Stimulated activated CD4-positive, alpha-beta T cell treated with anti-CD3 and anti-CD28 coated beads, Interleukin-1b, Interleukin-23, amount 100 ng/mL, for 24 hours (primary cell): ENCODE results near the gene ATE1.
"Not testable (repeated sequence)": the region's sequence is repeated elsewhere in the genome, so short reads cannot be mapped to it uniquely, and the experiment has no call there.

ENCODE experiments used
- DNase-seq, 4 experiments: peaks; one replicate each; pipeline ENCODE4 v3.0.0-alpha.2; 2020; ENCODE audit warnings: low read depth in 4 of 4, low spot score in 1 of 4

The ATE1 gene

DNA sequence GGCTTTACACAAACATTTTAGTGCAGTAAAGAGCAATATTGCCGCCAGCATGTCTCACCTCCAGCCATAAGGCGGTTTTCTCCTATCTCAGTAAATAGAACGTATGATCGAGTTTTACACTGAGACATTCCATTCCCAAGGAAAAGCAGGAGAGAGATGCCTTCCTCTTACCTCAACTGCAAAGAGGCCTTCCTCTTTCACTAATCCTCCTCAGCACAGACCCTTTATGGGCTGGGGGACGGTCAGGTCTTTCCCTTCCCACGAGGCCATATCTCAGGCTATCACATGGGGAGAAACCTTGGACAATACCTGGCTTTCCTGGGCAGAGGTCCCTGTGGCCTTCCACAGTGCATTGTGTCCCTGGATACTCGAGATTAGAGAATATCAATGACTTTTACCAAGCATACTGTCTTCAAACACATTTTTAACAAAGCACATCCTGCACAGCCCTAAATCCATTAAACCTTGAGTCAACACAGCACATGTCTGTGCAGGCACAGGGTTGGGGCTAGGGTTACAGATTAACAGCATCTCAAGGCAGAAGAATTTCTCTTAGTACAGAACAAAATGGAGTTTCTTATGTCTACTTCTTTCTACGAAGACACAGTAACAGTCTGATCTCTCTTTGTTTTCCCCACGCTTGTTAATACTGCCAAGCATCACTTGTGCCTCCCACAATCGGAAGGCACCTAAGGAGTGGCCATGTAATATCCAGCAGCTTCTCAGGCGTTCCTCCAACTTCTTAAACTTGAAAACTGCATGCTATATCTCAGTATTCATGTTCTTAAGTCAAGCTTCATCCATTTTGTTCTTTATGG lies 2.6 kb upstream of the ATE1 start:
- not testable (repeated sequence) for DNase-seq

DNA sequence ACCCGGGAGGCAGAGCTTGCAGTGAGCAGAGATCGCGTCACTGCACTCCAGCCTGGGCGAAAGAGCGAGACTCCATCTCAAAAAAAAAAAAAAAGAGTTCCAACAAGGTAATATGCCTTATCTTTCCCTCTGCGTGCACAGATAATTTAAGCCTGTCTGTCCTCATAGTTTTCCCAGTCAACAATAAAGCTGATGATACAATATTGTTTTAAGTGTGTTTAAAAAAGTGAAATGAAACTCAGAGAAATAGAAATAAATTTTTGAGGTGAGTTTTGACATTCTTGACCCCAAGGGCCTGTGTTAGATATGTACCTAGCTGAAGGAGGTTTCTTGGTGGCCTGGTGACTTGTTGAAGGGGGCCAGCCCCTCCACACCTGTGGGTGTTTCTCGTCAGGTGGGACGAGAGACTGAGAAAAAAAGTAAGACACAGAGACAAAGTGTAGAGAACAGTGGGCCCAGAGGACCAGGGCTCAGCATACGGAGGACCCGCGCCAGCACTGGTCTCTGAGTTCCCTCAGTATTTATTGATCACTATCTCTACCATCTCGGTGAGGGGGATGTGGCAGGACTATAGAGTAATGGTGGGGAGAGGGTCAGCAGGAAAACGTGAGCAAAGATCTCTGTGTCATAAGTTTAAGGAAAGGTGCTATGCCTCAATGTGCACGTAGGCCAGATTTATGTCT lies 1.9 kb upstream of the ATE1 start:
- not testable (repeated sequence) for DNase-seq

DNA sequence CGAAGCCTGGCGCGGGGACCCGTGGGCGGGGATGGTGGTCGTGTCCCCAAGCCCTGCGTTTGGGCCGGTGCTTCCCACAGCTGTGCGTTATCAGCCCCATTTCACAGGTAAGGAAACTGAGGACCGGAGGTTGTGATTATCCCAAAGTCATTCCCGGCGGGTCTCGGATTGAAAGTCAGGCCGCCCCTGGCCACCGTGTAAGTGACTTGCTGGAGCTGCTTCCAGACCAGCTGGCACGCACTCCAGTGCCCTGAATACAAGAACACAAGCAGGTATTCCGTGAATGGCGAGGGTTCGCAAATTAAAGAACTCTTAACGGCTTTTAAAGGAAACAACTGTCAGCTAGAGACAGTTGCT lies 675 bp upstream of the ATE1 start:
- DNase-seq = no peak

DNA sequence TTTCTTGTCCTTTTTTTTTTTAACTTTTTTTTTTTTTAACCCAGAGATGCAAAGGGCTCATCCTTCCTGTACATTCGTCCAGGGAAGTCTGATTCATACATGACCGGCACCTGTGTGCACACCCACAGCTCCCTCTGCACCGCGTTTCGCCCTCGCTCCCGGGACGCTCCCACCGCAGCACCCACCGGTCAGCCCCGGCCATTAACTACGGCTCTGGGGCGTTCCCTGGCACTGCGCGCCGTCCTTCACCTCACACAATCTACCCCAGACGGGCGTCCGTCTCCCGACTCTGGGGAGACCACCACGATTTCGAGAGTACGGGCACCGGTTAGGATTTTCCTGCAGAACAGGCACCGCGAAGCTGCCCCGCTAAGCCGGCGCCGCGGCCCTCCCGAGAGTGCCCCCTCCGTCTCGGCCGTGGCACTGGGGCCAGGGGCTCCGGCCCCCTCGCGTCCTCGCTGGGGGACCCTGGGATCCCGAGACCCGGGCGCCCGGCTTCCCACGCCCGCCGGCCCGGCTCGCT lies 452 bp downstream of the ATE1 start:
- DNase-seq = peak; percentile 2 to 21 (median 7)

DNA sequence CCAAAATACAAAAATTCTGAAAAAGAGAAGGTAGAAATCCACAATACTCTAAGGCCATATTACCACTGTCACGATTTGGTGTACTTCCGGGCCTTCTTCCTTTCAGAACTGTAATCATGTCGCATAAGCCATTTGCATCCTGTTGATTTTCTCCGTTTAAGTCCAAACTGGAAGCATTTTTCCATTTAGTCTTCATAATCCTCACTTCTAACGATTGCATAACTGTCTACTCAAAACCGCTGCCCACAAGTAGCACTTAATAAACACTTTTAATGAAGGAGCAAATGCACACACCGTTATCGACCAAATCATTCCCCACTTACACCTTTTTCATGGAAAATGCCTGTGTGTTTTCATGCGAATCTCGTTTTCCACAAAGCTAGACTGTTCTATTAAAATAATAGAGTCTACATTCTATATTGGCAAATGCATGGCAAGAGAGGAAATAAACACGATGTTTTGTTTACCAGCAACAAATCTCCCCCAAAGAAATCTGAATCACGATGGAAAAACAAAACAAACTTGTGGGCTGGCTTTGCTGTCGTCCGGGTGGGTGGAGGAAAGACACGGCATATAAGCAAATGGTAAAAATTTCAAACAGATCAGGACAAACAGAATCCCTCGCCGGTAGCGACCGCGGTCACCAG lies 1.0 kb downstream of the ATE1 start:
- DNase-seq = no peak

DNA sequence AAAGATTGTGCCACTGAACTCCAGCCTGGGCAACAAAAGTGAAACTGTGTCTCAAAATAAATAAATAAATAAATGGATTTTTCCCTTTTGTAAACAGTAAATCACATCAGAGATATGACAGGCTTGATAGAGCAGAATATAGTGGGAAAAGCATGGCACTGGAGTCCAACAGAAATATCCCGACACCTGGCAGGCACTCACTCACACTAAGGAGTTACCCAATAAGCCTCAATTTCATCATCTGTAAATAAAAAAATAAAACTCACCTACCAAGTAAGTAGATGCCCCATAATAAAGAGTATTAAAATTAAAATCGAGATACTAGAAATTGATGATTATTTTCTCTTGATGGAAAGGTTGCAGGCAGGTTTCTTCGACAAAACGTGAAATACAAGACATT lies 1.7 kb downstream of the ATE1 start:
- no peak for DNase-seq

DNA sequence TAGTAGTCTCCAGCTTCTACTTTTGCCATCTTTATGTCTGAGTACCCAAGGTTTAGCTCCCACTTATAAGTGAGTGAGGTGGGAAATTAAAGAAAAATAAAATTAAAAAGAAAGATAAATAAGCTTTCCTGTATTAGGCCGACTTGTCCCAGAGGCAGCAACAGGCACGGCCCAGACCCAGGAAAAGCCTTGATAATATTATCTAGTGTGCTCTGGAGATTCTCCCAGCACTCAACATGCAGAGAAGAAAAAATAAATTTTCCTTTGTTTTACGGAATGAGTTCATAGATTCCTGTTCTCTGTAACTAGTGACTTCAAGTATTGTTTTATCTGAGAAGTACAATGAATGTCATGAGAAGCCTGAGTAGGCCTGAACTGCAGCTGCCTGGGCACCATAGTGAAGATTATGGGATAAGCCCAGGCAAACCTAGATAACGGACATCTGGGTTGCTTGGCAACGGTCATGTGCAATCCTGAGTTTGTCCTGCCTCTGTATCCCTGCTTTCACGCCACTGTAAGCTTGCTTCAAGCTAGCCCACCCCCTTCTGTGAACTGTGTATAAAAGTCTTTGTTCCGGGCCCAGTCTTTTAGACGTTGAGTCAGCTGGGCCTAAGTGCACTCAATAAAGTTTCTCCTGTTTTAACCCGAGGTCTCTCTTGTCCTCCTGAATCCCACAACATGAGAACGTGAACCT lies 6.4 kb downstream of the ATE1 start:
- no peak for DNase-seq

DNA sequence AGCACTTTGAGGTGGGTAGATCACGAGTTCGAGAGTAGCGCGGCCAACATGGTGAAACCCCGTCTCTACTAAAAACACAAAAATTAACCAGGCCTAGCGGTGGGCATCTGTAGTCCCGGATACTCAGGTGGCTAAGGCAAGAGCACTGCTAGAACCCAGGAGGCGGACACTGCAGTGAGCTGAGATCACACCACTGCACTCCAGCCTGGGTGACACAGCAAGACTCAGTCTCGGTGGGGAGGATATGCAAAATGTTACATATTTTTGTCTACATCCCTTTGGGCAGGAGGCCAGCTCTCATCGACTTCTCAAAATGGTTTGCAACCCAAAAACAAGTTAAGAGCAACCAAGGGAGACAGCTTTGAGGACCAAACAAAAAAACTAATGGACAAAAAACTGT lies 8.2 kb downstream of the ATE1 start:
- DNase-seq = no peak

DNA sequence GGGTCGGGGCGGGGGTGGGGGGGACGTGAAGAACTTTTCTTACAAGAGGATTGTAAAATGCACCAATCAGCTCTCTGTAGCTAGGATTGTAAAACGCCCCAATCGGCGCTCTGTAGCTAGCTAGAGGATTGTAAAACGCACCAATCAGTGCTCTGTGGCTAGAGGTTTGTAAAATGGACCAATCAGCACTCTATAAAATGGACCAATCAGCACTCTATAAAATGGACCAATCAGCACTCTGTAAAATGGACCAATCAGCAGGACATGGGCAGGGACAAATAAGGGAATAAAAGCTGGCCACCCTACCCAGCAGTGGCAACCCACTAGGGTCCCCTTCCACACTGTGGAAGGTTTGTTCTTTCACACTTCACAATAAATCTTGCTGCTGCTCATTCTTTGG lies 9.0 kb downstream of the ATE1 start:
- DNase-seq = not testable (repeated sequence)

DNA sequence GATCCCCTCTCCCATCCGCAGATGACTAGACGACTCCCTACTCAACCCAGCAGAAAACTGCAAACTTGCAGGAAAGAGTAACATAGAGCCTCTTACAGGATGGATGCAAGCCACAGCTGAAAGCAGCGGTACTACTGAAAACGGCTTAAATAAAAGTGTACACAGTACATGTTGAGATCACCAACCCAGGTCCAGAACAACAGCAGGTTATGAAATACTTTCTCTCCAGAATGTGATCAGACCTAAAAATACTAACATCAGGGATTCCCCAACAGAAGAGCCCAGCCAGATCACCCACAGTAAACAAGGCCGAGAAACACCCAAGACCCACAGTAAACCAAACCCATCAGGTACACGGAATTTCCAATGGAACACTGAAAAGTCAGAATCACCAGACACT lies 13.2 kb downstream of the ATE1 start:
- DNase-seq = no peak

DNA sequence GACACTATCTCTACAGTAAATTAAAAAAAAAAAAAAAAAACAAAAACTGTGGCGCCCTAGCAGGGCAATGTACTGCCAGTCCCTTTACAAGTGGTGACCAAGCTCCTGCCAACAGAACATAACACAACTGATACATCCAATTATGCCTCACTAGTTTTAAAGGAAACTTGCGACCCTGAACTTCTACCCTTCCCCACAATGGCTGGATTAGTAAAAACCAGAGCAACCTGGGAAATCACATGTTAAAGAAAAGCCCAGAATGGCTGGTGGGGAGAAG lies 16.5 kb downstream of the ATE1 start:
- no peak for DNase-seq

DNA sequence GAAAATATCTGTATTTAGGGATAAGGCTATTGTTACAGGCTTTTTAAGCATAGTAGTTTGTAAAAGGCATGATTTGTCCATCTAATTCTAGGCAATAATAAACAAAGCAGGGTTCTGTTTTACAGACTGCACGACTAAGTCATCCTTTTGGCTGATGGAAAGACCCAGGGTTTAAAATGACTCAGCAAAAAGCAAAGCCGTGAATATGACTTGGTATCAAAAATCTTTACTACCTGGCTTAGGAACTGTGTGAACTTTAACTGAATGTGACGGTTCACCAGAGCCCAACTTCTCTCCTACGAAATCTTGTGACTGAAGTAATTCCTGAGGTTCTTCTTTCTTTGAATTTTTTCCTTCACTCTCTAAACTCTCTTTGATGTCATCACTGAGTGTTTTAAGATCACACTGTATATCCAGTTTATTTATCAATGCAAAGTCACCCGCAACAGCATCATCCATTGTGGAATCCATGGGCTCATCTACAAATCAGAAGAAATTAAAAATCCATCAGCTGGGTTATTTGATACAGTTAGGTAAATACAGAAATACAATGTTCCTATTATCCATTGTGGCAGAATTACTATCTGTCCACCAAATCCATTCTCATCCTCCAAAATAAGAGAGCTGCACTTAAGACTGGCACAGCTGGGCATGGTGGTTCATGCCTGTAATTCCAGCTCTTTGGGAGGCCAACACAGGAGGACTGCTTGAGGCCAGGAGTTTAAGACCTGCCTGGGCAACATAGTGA lies 17.0 kb downstream of the ATE1 start:
- DNase-seq = no peak

DNA sequence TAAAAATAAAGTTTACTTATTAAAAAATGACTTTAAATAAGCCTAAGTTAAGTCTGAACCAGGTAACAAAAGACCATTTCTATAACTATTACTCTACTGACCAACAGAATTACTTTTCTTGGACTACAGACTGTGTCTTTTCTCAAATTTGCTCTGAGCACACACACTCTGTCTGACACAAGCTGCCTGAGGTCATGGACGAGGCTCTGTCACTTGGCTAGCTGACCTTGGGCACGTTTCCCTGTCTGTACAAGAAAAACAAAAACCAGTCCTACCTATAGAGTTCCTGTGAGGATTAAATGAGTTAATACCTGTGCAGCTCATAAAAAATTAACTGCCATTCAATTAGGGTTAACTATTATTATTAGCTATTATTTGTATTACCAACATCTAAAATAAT lies 22.9 kb downstream of the ATE1 start:
- no peak for DNase-seq

DNA sequence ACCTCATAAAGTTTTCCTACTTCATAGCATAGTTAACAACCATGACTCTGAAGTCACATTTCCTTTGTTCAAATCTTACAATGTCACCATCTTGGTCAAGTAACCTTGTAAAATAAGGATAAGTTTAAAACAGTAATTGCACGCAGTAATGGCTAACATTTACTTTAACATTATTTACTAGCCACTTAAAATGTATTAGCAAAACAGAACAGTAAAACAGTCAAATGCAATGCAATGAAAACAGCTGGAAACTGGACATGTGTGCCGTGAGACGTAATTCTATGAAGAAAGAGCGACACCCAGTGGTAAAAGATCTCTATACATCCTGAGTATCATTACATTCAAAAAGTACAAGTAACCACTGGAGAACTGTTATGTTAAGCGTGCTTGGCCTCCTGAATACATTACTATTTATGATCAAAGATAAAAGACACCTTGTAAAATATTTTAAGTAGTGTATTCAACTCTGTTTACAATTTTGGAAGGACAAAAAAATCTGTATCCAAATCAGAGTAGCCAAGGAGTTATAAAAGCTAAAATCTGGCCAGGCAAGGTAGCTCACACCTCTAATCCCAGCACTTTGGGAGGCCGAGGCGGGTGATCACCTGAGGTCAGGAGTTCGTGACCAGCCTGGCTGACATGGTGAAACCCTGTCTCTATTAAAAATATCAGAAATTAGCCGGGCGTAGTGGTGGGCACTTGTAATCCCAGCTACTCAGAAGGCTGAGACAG lies 27.2 kb downstream of the ATE1 start:
- DNase-seq = no peak

DNA sequence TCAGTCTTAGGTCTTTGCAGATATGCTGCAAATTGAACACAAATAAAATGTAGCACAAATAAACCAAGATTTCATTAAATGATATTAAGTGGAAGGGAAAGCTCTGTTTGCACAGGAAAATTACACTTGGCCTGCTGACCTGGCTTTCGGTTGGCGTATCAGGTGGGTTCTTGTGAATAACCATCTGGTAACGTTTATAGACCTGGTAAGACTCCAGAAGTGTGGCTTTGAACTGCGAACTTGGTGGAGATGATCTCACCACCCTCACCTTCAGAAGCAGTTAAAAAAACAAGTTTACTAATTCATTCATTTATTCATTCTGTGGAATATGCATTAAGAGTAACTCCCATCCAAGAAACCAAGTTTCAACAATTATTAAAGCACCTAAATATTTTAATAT lies 28.1 kb downstream of the ATE1 start:
- no peak for DNase-seq

DNA sequence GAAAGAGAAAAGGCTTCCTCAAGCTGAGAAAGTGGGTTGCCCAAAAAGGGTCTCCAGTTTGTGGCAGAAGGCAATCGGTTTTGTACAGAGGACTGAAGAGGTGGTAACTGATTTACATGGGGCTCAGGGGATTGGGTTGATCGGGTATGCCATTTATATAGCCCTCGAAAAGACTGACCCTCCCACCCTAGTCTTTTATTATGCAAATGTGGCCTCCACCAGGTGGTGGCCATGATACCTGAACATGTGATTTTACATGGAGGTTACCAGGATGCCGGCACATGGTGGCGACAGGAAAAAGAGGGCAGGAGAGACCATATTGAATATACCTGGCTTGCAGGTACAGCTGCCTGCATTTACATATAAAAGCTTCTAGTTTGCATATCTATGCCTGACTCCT lies 36.7 kb downstream of the ATE1 start:
- DNase-seq = no peak

DNA sequence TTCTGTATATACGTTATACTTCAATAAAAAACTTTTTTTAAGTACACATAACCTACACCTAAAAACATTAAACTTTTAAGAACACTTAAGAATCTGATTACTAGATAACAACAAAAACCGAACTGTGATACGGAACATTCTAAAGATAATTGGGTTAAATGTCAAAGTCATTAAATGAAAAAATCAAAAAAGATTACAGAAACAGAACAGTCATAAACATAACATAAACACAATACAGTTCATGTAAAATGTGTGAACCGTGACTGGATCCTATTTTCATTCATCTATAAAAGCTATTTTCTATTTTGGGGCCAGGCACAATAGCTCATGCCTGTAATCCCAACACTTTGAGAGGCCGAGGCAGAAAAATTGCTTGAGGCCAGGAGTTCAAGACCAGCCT lies 38.6 kb downstream of the ATE1 start:
- no peak for DNase-seq

DNA sequence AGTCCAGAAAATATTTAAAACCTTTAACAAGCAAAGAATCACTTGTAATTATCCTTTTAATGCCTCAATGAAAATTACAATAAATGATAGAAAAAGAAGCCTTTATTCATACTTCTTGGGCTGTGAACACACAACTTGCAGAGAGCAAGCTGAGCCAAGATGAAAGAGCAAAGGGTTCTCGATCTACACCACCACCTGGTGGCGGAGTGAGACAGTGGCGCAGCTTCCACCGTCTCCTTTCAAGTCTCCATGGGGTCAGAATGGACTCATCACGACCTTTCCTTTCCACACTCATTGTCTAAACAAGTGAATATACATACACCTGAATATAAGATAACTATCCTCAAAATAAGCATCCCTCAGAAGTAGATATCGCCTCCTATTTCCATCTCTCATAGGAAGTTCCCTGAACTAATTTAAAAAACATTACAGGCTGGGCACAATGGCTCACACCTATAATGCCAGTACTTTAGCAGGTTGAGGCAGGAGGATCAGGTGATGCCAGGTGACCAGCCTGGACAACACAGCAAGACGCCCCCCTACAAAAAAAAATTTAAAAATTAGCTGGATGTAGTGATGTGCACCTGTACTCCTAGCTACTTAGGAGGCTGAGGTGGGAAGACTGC lies 40.7 kb downstream of the ATE1 start:
- DNase-seq = peak; percentile 5 to 31 (median 20)

DNA sequence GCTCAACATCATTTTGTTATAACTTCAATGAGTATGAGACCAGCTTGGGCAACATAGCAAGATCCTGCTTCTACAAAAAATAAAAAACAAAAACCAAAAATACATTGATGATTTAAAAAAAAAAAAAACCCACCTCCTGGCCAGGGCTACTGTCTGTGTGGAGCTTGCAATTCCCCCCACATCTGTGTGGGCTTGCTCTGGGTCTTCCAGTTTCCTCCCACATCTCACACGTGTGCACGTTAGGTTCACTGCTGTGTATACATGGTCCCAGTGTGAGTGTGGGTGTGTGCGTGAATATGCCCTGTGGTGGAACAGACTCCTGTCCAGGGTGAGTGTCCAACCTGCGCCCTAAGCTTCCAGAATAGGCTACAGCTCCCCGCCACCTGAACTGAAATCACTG lies 41.6 kb downstream of the ATE1 start:
- DNase-seq = no peak

DNA sequence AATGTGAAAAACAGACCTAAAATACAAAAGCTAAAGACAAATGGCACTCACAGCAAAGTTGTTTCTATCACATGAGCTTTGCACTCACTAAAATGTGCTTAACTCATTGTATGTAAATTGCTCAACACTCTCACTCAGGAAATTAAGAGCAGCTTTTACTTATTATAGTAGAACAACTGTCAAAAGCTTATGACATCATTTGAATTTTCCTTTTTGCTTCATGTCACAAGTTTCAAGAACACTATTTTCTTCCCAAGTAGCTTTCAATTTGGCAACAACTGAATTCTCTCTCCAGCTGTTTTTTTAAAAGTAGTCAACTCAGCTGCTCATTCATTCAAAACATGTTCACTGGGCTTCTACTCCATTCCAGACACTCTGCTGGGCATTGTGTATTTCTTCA lies 46.9 kb downstream of the ATE1 start:
- no peak for DNase-seq
